ENCODE results near the gene ATP2A2. TPM values are rescaled to one million over a fixed set of nuclear protein-coding genes. Genes with fewer than 3 reads are reported as not detected.

ATP2A2 gene
- total and polyA plus RNA-seq, 2 experiments from 2014 or later: 47.2 to 225 TPM

GRCh38 chr12:110247340-110248095 lies 33.5 kb upstream of the ATP2A2 start:
- H3K4me2 ChIP-seq: no peak overlapping the region

More at GRCh38 chr12:110247340-110248095, 33.5 kb upstream of the ATP2A2 start:
- Mint-ChIP-seq H3K27ac (no peak overlapping the region), H3K27me3 (ENCODE audit: insufficient read depth, low read depth, poor library complexity) (peaks cover 13% of the 10 kb centered on the region), H3K36me3 (ENCODE audit: low read depth) (no peaks in the 10 kb centered on the region), H3K4me3 (no peak overlapping the region), H3K9me3 (no peaks in the 10 kb centered on the region), H3K4me1 (peaks cover 29% of the 10 kb centered on the region)
- no peak overlapping the region for H3K4me3 ChIP-seq
- H3K79me2 ChIP-seq (replicated peaks; ENCODE audit: insufficient read depth): no peaks in the 10 kb centered on the region
- ATAC-seq: no peak
- DNase-seq (ENCODE audit: low spot score): no peak
- TF ChIP-seq CREB1 (CRISPR knock-in tag; IDR thresholded peaks at IDR 0.05; ENCODE audit: low read depth) (no peak), EZH2 (IDR thresholded peaks at IDR 0.05; ENCODE audit: low read depth, unreplicated experiment) (no peak), NANOG (IDR thresholded peaks at IDR 0.05; ENCODE audit: borderline replicate concordance) (no peak), EZH2phosphoT487 (IDR thresholded peaks at IDR 0.05; ENCODE audit: unreplicated experiment) (no peak), ETS1 (IDR thresholded peaks at IDR 0.05) (no peak), CTCF (conservative IDR thresholded peaks at IDR 0.05; ENCODE audit: low read depth in 2 of 2) (no peak), ZNF331 (CRISPR knock-in tag; IDR thresholded peaks at IDR 0.05; ENCODE audit: low read depth) (no peak), JUNB (IDR thresholded peaks at IDR 0.05; ENCODE audit: unreplicated experiment) (no peak), ZNF114 (CRISPR knock-in tag; IDR thresholded peaks at IDR 0.05) (no peak)
- TF ChIP-seq, protein P1, sequence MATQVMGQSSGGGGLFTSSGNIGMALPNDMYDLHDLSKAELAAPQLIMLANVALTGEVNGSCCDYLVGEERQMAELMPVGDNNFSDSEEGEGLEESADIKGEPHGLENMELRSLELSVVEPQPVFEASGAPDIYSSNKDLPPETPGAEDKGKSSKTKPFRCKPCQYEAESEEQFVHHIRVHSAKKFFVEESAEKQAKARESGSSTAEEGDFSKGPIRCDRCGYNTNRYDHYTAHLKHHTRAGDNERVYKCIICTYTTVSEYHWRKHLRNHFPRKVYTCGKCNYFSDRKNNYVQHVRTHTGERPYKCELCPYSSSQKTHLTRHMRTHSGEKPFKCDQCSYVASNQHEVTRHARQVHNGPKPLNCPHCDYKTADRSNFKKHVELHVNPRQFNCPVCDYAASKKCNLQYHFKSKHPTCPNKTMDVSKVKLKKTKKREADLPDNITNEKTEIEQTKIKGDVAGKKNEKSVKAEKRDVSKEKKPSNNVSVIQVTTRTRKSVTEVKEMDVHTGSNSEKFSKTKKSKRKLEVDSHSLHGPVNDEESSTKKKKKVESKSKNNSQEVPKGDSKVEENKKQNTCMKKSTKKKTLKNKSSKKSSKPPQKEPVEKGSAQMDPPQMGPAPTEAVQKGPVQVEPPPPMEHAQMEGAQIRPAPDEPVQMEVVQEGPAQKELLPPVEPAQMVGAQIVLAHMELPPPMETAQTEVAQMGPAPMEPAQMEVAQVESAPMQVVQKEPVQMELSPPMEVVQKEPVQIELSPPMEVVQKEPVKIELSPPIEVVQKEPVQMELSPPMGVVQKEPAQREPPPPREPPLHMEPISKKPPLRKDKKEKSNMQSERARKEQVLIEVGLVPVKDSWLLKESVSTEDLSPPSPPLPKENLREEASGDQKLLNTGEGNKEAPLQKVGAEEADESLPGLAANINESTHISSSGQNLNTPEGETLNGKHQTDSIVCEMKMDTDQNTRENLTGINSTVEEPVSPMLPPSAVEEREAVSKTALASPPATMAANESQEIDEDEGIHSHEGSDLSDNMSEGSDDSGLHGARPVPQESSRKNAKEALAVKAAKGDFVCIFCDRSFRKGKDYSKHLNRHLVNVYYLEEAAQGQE (IDR thresholded peaks at IDR 0.05; ENCODE audit: unreplicated experiment): no peak
- TF ChIP-seq, protein P2, sequence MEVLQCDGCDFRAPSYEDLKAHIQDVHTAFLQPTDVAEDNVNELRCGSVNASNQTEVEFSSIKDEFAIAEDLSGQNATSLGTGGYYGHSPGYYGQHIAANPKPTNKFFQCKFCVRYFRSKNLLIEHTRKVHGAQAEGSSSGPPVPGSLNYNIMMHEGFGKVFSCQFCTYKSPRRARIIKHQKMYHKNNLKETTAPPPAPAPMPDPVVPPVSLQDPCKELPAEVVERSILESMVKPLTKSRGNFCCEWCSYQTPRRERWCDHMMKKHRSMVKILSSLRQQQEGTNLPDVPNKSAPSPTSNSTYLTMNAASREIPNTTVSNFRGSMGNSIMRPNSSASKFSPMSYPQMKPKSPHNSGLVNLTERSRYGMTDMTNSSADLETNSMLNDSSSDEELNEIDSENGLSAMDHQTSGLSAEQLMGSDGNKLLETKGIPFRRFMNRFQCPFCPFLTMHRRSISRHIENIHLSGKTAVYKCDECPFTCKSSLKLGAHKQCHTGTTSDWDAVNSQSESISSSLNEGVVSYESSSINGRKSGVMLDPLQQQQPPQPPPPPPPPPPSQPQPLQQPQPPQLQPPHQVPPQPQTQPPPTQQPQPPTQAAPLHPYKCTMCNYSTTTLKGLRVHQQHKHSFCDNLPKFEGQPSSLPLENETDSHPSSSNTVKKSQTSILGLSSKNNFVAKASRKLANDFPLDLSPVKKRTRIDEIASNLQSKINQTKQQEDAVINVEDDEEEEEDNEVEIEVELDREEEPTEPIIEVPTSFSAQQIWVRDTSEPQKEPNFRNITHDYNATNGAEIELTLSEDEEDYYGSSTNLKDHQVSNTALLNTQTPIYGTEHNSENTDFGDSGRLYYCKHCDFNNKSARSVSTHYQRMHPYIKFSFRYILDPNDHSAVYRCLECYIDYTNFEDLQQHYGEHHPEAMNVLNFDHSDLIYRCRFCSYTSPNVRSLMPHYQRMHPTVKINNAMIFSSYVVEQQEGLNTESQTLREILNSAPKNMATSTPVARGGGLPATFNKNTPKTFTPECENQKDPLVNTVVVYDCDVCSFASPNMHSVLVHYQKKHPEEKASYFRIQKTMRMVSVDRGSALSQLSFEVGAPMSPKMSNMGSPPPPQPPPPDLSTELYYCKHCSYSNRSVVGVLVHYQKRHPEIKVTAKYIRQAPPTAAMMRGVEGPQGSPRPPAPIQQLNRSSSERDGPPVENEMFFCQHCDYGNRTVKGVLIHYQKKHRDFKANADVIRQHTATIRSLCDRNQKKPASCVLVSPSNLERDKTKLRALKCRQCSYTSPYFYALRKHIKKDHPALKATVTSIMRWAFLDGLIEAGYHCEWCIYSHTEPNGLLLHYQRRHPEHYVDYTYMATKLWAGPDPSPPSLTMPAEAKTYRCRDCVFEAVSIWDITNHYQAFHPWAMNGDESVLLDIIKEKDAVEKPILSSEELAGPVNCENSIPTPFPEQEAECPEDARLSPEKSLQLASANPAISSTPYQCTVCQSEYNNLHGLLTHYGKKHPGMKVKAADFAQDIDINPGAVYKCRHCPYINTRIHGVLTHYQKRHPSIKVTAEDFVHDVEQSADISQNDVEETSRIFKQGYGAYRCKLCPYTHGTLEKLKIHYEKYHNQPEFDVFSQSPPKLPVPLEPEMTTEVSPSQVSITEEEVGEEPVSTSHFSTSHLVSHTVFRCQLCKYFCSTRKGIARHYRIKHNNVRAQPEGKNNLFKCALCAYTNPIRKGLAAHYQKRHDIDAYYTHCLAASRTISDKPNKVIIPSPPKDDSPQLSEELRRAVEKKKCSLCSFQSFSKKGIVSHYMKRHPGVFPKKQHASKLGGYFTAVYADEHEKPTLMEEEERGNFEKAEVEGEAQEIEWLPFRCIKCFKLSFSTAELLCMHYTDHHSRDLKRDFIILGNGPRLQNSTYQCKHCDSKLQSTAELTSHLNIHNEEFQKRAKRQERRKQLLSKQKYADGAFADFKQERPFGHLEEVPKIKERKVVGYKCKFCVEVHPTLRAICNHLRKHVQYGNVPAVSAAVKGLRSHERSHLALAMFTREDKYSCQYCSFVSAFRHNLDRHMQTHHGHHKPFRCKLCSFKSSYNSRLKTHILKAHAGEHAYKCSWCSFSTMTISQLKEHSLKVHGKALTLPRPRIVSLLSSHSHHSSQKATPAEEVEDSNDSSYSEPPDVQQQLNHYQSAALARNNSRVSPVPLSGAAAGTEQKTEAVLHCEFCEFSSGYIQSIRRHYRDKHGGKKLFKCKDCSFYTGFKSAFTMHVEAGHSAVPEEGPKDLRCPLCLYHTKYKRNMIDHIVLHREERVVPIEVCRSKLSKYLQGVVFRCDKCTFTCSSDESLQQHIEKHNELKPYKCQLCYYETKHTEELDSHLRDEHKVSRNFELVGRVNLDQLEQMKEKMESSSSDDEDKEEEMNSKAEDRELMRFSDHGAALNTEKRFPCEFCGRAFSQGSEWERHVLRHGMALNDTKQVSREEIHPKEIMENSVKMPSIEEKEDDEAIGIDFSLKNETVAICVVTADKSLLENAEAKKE (CRISPR knock-in tag; IDR thresholded peaks at IDR 0.05): no peak
- no peak overlapping the region for H3K27ac ChIP-seq (ENCODE audit: low read depth)
- H3K4me1 ChIP-seq (ENCODE audit: insufficient read depth): peaks cover 5% of the 10 kb centered on the region; the same call in 1 of the 2 replicates
- H3K9me2 ChIP-seq (ENCODE audit: insufficient read depth): no peaks in the 10 kb centered on the region
- H3K36me3 ChIP-seq (ENCODE audit: insufficient read depth): no peaks in the 10 kb centered on the region
- no peak overlapping the region for H2AFZ ChIP-seq
- no peaks in the 10 kb centered on the region for H3K27me3 ChIP-seq (ENCODE audit: insufficient read depth)
- H4K20me1 ChIP-seq (replicated peaks; ENCODE audit: insufficient read depth): no peaks in the 10 kb centered on the region
- peaks cover 4% of the 10 kb centered on the region; the same call in 1 of the 2 replicates for H3F3A ChIP-seq (replicated peaks; ENCODE audit: low read depth)
